HG02759 (cell line): ENCODE measurements around the gene CLDN22.
A peak's percentile ranks its signal among the peaks of the same experiment; 100 is the strongest.

Source experiments
- ATAC-seq: cut with Tn5 transposase; IDR thresholded peaks from one replicate; pipeline ENCODE4 v1.9.1; 2021; ENCODE audit warnings: mild to moderate bottlenecking, moderate library complexity; ENCODE audit not compliant: unreplicated experiment

CLDN22 gene

GRCh38 chr4:183323295-183323694, 3.2 kb upstream of the CLDN22 start:
- ATAC-seq: no peak

DNA sequence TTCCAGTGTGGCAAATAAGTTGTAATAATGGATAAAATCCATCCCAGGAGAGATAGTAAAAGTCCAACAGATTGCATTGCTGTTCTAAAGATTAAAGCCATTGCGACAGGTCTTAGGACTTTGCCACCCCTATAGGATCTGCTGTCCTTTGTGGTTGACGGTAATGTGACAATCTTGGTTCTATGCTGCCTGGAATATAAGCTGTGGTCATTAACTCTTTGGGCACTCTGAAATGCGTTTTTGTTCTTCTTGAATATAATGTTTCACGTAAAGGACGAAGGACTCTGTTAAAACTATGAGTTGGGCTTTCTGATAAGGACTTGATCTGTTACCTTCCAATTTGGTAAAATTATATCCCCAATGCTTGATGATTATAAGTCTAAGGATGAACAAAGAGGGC, 2.2 kb upstream of the CLDN22 start, which contains the start of gene CLDN24:
Gene CLDN24 (minus strand): TSS at position 101 of the 400 bp plus-strand sequence. CDS start 0 bp downstream, at position 101.
- ATAC-seq: no peak

DNA sequence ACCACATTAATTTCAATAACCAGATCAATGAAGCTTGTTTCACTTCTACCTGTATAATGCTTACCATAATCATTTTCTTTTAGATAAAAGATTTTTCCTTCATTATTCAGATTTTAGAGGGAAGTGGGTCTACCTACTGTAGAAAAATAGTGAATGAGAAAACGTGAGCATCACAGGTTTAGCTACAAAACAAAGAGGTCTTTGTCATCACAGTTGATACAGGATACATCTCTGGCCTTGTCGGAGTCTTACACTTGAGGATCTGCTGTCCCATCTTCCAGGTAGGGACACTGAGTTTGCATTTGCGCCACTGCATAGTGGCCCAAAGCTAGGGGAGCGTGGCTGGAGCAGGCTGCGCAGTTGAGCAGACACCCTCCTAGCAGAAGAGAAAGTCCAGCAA, 1.4 kb upstream of the CLDN22 start:
- ATAC-seq: peak; percentile 9

GRCh38 chr4:183321079-183321478, 1.0 kb upstream of the CLDN22 start:
- peak; percentile 72 for ATAC-seq

- ATAC-seq: no peak
Observed at GRCh38 chr4:183318656-183319055, 1.4 kb downstream of the CLDN22 start.

DNA sequence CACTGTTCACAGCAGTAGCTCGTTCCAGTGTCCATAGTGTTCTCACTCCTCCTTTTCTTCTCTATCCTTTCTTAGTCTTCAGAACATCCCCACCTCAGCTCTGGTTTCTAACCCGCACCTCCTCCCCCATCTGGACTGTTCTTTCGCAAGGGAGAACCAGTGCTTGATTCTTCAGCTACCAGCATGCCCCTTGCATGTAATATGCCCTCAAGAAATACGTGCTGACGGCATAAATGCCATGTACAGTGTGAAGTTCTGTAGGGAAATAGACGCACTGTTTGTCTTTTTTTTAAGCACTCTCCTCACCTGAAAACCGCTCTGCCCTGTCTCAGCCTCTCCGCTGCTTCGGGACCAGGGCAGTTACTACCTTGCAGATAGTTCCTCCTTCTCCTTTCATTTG, 5.3 kb downstream of the CLDN22 start:
- no peak for ATAC-seq

DNA sequence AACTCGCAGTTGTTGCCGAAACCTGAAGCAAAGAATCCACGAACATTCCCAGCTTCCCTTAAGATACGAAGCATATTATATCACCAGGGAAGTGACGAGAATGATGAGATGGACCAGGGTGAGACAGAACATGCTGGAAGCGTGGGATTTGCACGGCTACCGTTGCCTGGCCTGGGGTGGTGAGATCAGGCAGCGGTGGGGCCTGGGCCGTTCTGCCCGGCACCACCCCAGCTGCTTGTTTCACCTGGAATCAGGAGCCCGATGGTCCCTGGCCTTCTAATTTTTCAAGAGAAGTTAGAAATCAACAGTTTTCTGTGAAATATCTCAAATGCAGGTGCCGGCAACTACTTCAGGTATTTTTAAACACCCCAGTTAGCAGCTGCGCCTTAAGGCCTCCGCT, 5.7 kb downstream of the CLDN22 start:
- no peak for ATAC-seq

DNA sequence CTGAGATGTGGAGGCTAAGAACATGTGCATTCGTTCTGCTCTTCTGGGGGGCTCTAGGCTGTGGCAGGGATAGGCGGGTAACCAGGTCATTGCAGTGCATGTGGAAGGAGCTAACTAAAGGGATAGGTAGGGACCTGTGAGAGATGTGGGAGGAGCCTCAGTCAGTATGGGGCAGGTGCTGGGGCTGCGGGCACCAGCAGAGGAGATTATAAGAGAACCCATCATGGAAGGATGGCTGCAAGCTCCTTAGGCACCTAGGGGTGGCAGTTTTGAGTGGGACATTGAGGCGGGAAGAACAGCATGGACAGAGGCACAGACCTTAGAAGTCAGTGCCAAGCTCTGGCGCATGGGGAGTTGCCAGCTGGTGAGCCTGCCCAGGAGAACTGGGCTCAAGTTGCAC, 7.2 kb downstream of the CLDN22 start:
- ATAC-seq: no peak

GRCh38 chr4:183306811-183307210, 13.3 kb downstream of the CLDN22 start:
- no peak for ATAC-seq

- no peak for ATAC-seq
Observed at GRCh38 chr4:183304538-183304937, 15.5 kb downstream of the CLDN22 start.

- ATAC-seq: no peak
Observed at GRCh38 chr4:183304067-183304466, 16.0 kb downstream of the CLDN22 start.

- ATAC-seq: no peak
Observed at GRCh38 chr4:183303301-183303700, 16.8 kb downstream of the CLDN22 start.

GRCh38 chr4:183300655-183301054, 19.4 kb downstream of the CLDN22 start:
- no peak for ATAC-seq

- ATAC-seq: no peak
Observed at GRCh38 chr4:183300070-183300469, 20.0 kb downstream of the CLDN22 start.

- ATAC-seq: no peak
Observed at GRCh38 chr4:183299464-183299863, 20.6 kb downstream of the CLDN22 start.

- ATAC-seq: peak; percentile 90
Observed at GRCh38 chr4:183297675-183298074, 22.4 kb downstream of the CLDN22 start.

DNA sequence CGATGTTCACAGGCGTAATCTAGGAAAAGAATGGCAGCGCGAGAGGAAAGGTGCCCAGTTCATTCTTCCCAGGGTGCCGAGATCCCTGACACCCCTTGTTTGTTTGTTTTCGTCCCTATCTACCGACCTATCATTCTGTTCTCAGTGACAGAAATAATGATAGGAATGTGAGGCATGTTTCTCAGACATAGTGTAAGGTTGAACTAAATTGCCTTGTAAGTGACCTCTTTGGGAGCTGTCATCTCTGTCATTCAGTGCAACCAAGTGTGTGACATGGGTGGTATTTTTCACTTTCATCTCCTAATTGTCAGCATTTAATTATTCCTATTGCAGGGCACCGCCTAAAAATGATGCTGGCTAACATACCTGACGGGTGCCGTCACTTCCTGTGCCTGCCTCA, 24.4 kb downstream of the CLDN22 start:
- ATAC-seq: no peak

- no peak for ATAC-seq
Observed at GRCh38 chr4:183291070-183291469, 29.0 kb downstream of the CLDN22 start.

DNA sequence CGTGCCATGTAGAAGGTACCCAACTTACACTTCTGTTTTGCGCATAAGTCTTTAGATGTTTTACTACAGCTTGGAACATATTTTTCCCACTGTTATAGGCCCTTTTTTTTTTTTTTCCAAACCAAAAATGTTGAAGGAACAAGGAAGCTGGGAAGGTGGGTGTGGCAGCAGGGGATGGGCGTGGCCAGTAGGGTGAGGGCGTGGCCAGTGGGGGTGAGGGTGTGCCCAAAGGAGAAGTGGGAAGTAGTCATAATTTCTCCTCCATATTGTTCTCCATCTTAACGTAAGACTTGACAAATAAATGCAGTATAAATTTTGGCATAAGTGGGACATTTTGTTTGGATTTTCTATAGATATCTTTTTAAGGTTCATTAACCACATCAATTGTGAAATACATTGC, 30.4 kb downstream of the CLDN22 start:
- no peak for ATAC-seq

DNA sequence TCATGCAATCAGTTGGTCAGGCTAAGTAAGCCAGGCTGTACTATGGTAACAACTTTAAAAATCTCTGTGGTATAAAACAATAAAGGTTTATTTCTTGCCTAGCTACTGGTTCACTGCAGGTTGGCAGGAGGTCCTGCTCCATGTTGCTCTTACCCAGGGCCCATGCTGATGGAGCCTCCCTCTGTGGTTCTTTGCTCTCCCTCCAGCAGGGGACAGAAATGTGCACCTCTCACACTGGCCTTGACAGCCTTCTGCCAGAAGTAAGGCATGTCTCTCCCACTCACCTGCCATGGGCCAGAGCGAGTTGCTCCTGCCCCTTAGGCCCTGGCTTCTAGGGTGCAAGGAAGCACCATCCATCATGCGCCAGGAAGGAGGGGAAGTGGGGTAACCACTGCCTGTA, 31.1 kb downstream of the CLDN22 start:
- no peak for ATAC-seq

DNA sequence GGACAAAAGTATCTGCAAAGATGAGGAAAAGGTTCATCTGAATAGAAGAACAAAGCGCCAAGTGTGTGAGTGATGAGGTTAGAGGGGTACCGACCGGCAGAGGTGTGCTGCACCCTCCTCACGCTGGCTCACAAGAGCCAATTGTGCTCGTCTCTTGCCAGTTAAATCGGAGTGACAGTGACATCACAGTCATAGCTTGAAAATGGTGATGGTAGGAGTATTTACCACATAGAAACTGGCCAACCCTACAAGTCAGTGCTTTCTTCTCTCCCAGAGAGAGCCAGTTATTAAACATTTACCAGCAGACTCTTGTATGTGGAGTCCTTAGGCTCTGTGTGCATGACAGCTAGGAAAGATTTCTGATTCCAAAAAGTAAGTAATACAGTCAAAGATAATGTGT, 32.4 kb downstream of the CLDN22 start:
- ATAC-seq: peak; percentile 80

GRCh38 chr4:183287309-183287659, 32.8 kb downstream of the CLDN22 start:
- peak; percentile 80 for ATAC-seq

GRCh38 chr4:183286590-183287308, 33.3 kb downstream of the CLDN22 start:
- ATAC-seq: peak; percentile 35
